GM21390 (cell line): Measurements from ENCODE around the gene SKIC8.

ENCODE experiments used
- ATAC-seq: cut with Tn5 transposase; IDR thresholded peaks from one replicate; pipeline ENCODE4 v1.9.1; 2021; ENCODE audit not compliant: unreplicated experiment

The SKIC8 gene

GRCh38 chr15:78292219-78292618, 7.2 kb downstream of the SKIC8 start:
- ATAC-seq: no peak

GRCh38 chr15:78291698-78292097, 7.7 kb downstream of the SKIC8 start:
- ATAC-seq: no peak

- ATAC-seq: no peak
These were observed 8.4 kb downstream of the SKIC8 start for GRCh38 chr15:78291052-78291451.

GRCh38 chr15:78290222-78290621, 9.2 kb downstream of the SKIC8 start:
- no peak for ATAC-seq

GRCh38 chr15:78284758-78285157, 14.7 kb downstream of the SKIC8 start:
- ATAC-seq: no peak

- ATAC-seq: no peak
These were observed 17.1 kb downstream of the SKIC8 start for GRCh38 chr15:78282324-78282723.

GRCh38 chr15:78280319-78281072, 18.9 kb downstream of the SKIC8 start:
- no peak for ATAC-seq

GRCh38 chr15:78276064-78276943, 23.1 kb downstream of the SKIC8 start:
- ATAC-seq: no peak

- ATAC-seq: no peak
These were observed 24.4 kb downstream of the SKIC8 start for GRCh38 chr15:78274994-78275393.

- ATAC-seq: no peak
These were observed 26.6 kb downstream of the SKIC8 start for GRCh38 chr15:78272776-78273175.

GRCh38 chr15:78272316-78272715, 27.1 kb downstream of the SKIC8 start:
- ATAC-seq: no peak

GRCh38 chr15:78266806-78267205, 32.6 kb downstream of the SKIC8 start:
- ATAC-seq: no peak

- ATAC-seq: no peak
These were observed 33.2 kb downstream of the SKIC8 start for GRCh38 chr15:78266229-78266628.

GRCh38 chr15:78265752-78266224, 33.6 kb downstream of the SKIC8 start:
- no peak for ATAC-seq

GRCh38 chr15:78265137-78265460, 34.3 kb downstream of the SKIC8 start:
- ATAC-seq: no peak

- ATAC-seq: no peak
These were observed 34.9 kb downstream of the SKIC8 start, which contains the start of gene DNAJA4 for GRCh38 chr15:78264304-78265136. Gene DNAJA4, plus strand, starts transcription at chr15:78264562. Its CDS starts 202 bp downstream, at chr15:78264764.

- no peak for ATAC-seq
These were observed 35.5 kb downstream of the SKIC8 start for GRCh38 chr15:78263907-78264303.

- no peak for ATAC-seq
These were observed 36.0 kb downstream of the SKIC8 start for GRCh38 chr15:78263351-78263781.

- no peak for ATAC-seq
These were observed 38.3 kb downstream of the SKIC8 start for GRCh38 chr15:78261062-78261461.

GRCh38 chr15:78260489-78260888, 38.9 kb downstream of the SKIC8 start:
- ATAC-seq: no peak

- ATAC-seq: no peak
These were observed 40.2 kb downstream of the SKIC8 start for GRCh38 chr15:78259232-78259631.
